G401.6 (cell line): ENCODE data around the gene STXBP5L.
"Not testable (repeated sequence)": the region's sequence is repeated elsewhere in the genome, so short reads cannot be mapped to it uniquely, and the experiment has no call there.

ENCODE experiments used
- FAIRE-seq: peaks from 2 replicates; lab custom pipeline; 2012; peaks lifted over from hg19 to GRCh38; lab: Jason Lieb, UNC

STXBP5L gene

DNA sequence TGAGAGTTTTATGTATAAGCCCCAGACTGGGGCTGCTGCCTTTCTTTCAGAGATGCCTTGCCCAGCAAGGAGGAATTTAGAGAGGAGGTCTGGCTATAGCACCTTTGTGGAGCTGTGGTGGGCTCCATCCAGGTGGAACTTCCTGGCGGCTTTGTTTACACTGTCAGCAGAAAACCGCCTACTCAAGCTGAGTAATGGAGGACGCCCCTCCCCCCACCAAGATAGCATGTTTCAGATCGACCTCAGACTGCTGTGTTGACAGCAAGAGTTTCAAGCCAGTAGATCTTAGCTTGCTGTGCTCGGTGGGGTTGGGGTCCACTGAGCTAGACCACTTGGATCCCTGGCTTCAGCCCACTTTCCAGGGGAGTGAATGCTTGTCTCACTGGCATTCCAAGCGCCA lies 155.6 kb downstream of the STXBP5L start:
- FAIRE-seq, result no peak

DNA sequence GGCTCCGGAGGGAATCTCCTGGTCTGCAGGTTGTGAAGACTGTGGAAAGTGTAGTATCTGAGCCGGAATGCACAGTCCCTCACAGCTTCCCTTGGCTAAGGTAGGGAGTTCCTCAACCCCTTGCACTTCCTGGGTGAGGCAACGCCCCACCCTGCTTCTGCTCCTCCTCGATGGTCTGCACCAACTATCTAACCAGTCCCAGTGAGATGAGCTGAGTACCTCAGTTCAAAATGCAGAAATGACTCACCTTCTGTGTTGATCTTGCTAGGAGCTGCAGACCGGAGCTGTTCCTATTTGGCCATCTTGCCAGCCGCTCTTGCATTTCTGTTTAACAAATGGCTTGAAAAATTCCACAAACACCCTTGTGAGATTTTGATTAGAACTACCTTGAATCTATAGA lies 156.1 kb downstream of the STXBP5L start:
- no peak for FAIRE-seq

DNA sequence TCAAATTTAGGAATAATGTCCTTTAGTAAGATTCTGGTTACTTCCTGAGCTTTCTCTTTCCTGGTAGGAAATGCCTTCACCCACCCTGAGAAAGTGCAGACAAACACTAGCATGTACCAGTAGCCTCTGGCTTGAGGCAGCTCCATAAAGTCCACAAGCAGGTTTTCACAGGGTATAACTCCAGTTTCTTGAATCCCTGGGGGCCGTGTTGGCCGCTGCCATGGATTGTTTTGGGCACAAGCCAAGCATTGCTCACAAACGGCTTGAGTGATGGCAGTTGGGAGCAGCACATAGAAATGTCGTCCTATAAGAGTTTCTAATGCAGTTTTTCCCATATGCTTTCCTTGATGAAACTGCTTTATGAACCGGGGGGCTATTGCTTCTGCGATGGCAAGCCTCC lies 164.1 kb downstream of the STXBP5L start:
- FAIRE-seq, result no peak

DNA sequence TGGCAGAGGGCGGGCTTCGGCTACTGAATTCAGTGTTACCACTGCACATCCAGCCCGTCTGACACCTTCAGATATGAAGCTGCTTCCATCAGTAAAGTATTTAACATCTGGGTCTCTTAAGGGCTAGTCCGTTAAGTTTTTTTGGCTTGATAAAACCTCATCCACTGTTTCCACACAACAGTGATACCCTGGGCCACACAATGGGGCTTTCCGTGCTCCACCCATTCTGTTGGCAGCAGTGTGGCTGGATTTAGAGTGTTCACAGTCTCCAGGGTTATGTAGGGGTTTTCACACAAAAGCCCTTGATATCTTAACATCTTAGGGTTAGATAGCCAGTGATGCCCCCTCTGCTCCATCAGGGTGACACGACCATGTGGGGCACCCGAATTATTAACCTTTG lies 165.0 kb downstream of the STXBP5L start:
- FAIRE-seq, result no peak

DNA sequence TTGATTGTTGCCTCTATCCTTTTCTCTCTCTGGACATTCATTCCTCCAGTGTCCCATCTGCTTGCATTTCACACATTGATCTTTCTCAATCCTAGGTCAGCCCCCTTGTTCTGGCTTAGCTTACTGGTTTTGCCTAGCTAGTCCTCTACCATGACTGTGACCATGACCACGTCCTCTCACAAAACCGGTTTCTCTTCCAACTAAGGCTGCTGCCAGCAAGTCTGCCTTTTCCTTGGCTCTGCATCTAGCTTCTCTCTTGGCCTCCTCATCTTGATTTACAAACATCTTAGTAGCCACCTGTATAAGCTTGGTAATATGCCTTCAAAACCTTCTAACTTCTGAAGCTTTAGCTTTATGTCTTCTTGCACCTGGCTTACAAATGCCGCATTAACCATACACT lies 167.2 kb downstream of the STXBP5L start:
- no peak for FAIRE-seq

DNA sequence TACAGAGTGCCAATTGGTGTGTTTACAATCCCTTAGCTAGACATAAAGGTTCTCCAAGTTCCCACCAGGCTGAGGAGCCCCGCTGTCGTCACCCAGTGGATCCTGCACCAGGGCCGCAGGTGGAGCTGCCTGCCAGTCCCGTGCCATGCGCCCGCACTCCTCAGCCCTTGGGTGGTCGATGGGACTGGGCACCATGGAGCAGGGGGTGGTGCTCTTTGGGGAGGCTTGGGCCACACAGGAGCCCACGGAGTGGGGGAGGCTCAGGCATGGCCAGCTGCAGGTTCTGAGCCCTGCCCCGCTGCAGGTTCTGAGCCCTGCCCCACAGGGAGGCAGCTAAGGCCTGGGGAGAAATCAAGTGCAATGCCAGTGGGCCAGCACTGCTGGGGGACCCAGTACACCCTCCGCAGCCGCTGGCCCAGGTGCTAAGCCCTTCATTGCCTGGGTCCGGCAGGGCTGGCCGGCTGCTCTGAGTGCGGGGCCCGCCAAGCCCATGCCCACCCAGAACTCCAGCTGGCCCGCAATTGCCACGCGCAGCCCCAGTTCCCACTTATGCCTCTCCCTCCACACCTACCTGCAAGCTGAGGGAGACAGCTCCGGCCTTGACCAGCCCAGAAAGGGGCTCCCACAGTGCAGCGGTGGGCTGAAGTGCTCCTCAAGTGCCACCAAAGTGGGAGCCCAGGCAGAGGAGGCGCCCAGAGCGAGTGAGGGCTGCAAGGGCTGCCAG lies 170.5 kb downstream of the STXBP5L start:
- FAIRE-seq, result not testable (repeated sequence)

DNA sequence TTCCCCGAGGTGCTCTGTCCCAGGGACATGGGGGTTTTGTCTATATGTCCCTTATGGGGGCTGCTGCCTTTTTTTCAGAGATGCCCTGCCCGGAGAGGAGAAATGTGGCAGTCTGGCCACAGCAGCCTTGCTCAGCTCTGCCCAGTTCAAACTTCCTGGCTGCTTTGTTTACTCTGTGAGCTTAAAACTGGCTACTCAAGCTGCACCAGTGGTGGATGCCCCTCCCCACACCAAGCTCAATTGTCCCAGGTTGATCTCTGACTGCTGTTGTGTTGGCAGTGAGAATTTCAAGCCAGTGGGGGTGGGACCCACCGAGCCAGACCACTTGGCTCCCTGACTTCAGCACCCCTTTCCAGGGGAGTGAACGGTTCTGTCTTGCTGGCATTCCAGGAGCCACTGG lies 188.9 kb downstream of the STXBP5L start:
- no peak for FAIRE-seq

DNA sequence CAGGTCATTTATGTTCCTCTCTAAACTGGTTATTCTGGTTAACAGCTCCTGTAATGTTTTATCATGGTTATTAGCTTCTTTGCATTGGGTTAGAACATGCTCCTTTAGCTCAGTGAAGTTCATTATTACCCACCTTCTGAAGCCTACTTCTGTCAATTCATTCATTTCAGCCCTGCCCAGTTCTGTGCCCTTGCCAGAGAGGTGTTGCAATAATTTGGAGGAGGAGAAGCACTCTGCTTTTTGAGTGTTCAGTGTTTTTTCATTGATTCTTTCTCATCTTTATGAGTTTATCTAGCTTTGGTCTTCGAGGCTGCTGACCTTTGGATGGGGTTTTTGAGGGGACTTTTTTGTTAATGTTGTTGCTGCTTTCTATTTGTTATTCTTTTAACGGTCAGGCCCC lies 203.1 kb downstream of the STXBP5L start:
- FAIRE-seq, result not testable (repeated sequence)

DNA sequence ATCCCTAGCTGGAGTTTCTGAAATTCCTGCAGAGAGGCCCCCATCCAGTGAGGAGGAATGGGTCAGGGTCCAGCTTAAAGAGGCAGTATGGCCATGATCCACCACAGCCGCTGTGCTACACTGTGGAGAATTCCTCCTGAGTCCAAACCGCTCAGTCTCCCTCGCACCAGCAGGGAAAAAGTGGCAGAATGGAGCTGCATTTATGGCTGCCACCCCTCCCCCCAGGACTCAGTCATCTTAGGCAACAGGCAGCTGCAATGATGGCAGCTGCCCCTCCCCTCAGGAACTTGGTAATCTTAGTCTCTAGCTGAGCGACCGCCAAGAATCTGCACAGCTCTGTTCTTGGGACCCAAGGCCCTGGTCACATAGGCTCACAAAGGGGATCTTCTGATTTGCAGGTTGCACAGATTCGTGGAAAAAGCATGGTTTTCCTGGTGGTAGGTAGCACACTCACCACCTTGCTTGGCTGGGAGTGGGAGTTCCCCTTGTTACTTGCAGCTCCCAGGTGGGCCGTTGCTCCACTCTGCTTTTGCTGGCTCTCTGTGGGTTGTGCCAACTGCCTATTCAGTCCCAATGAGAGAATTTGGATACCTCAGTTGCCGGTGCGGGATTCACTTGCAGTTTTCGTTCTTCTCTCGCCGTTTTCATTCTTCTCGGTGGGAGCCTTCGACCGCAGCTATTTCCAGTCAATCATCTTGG lies 204.1 kb downstream of the STXBP5L start:
- FAIRE-seq, result no peak

DNA sequence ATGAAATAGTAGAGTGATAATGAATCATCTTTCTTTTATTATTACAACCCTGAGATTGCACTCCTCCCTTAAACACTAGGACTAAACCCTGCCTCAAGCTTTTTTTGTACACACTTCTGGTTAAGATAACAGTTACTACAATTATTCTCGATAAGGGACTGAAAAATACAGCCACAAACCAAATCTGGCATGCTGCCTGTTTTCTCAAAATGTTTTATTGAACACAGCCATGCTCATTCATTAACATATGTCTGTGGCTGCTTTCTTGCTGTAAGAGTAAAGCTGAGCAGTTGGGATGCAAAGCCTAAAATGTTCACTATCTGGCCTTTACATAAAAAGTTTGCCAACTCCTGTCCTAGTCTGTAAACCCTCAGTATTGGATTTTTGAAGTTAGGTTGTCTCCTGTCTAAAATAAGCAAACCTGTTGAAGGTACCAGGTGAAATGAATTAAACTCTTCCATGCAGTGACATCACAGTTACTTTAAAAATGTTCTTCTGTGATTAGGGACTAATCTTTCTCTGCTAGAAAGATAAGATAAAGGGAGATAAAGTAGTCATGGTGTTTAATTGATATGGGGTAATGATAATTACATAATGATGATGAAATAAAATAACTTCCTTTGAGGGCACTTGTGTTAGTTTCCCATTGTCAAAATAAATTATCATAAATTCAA lies 218.2 kb downstream of the STXBP5L start:
- no peak for FAIRE-seq

DNA sequence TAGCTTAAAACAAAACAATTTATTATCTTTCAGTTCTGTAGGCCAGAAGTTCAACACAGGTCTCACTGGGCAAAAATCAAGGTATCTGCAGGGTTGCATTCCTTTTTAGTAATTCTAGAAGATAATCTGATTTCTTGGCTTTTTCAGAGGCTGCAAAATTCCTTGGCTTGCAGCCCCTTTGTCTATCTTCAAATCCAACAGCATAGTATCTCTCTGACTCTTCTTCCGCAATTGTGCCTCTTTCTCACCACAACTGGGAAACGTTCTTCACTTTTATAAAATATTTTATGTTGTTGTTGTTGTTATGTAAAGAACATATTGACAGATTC lies 218.7 kb downstream of the STXBP5L start:
- FAIRE-seq, result no peak

DNA sequence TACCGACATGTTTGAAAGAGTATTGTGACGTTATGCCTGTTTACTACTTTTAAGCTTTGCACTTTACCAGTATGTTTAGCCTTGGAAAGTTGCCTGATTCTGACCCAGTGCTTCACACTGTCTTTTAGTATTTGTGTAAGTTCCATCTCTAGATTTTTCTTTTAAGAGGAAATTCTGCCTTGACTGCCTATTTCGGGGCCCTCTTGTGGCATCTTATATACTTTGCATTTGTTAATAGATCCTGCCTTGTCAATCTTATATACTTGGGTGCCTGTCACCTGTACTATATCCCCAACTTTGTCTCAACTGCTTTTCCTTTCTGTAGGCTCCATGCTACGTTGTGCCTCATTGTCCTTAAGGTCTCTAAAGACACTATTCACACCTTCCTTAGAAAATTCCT lies 244.6 kb downstream of the STXBP5L start:
- FAIRE-seq, result no peak

DNA sequence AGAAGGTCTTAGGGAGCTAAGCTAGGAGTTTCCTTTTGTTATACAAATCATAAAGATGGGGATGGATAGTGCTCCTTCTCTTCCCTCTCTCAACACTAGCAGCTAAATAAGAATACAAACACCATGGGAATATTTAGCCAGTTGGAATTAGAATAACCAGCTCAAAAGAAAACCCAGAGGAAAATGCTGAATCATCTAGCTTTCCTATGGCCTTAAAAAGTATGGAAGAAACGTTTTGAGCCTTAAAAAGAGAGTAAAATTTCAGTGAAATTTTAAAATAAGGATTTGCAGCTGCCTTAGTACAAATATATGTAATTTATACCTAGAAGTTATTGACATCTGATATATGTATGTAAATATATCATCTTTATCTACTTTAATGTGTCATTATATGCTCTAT lies 245.8 kb downstream of the STXBP5L start:
- no peak for FAIRE-seq

DNA sequence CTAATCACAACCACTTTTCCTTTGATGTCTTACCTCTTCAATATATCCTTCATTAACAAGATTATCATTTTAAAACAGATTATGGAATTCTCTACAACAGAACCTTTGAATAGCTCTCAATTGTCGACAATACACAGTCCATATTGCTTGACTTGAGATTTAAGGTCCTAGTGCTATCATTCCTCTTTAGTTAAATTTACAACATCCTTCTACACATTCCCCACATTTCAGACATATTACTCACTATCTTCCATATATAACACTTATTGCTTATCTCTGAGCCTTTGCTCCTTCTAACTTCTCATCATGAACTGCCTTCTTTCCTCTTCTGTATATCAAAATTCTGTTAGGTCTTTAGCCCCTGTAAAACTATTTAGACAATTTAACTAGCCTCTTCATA lies 247.0 kb downstream of the STXBP5L start:
- no peak for FAIRE-seq

DNA sequence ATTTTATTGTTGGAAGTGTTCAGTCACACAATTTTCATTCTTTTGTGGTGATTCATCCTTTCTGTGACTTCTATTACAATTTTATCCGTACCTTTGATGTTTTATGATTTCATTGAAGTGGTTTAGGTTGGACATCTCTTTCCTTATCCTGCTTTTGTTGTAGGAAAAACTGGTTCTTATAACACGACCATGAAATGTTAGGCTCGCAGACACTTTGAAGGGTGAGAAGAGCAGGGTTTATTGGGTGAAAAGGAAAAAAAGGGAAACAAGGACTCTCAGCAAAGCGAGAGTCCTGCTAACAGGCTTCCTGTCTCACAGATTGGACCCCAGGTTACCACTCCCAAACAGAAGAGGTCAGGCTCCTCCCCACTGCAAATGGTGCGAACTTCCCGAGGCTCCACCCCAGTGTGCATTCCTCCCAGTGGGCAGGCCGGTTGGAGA lies 257.4 kb downstream of the STXBP5L start:
- FAIRE-seq, result no peak

DNA sequence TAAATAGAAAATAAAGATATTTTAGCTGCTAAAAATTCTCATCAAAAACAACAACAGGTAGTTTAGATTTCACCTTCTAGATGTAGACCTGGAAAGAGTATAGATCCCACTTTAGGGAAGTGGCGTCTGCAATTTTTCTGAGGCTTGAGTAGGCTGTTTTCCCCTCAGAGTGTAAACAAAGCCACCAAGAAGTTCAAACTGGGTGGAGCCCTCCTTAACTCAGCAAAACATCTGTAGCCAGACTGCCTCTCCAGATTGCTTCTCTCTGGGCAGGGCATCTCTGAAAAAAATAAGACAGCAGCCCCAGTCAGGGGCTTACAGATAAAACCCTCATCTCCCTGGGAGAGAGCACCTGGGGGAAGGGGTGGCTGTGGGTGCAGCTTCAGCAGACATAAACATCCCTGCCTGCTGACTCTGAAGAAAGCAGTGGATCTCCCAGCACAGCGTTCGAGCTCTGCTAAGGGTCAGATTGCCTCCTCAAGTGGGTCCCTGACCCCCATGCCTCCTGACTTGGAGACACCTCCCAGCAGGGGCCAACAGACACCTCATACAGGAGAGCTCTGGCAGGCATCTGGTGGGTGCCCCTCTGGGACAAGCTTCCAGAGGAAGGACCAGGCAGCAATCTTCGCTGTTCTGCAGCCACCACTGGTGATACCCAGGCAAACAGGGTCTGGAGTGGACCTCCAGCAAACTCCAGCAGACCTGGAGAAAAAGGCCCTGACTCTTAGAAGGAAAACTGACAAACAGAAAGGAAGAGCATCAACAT lies 259.6 kb downstream of the STXBP5L start:
- no peak for FAIRE-seq

DNA sequence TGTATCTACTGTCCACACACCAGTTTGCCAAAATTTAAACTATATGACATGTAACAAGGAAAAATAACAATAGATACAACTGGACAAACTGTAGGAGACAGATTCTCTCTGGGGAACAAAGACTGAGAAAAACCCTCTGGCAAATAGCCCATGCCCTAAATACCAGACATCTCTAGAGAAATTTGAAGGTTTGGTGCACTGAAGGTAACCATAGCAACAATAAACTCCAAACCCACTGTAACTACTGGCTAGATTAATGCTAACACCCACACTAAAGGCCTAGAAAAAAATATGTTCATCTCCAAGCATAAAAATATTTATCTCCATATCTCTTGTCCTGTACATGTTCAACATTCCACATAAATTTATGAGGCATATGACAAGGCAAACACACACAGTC lies 267.1 kb downstream of the STXBP5L start:
- FAIRE-seq, result no peak

DNA sequence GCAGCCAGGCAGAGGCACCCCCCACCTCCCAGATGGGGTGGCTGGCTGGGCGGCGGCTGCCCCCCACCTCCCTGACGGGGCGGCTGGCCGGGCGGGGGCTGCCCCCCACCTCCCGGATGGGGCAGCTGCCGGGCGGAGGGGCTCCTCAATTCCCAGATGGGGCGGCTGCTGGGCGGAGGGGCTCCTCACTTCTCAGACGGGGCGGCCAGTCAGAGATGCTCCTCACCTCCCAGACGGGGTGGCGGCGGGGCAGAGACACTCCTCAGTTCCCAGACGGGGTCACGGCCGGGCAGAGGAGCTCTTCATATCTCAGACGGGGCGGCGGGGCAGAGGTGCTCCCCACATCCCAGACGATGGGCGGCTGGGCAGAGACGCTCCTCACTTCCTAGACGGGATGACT lies 282.6 kb downstream of the STXBP5L start:
- not testable (repeated sequence) for FAIRE-seq

DNA sequence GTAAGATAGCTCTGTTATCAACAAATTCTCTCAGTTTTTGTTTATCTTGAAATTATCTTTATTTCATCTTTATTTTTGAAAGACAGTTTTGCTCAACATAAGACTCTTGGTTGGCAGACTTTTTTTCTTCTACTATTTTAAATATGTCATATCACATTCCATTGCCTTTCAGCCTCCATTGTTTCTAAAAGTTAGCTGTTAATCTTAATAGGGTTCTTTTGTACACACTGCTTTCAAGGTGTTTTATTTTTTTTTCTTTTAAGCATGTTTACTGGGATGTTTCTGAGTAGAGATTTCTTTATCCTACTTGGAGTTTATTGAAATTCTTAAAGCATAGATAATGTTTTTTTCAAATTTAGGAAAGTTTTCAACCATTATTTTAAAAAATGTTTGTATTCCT lies 294.6 kb downstream of the STXBP5L start:
- no peak for FAIRE-seq

DNA sequence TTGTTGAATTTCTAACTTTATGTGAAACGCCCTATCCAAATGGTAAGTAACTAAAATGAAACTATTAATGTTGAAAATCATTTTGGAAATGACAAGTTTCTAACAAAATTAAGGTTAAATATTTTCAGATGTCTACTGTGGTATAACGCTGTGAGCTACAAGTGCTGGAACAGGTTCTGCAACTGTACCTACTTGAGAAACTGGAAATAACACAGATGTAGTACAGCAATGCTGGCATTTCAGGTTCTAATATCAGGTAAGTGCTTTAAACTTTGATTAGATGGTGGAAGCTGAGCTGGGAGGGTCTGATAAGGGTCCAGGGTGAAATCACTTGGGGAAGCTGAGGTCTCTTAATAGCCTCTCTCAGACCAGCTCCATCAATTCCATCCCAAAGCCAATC lies 315.1 kb downstream of the STXBP5L start:
- no peak for FAIRE-seq

DNA sequence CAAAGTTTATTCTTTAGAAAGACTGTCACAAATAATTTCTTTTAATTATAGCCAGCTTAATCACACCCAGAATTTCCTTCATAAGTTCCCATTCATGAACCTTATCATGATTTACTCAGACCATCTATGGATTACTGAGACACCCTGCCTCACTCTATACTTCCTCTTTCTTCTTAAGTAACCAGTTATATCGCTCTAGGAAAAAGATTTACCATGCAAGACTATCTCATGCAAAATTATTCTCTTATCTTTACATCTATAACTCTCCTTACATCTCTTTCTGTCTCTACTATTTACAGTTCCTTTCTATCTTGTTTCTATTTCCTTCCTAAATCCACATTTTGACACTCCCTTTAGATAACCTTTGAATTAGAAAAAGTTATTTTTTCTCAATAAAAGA lies 321.0 kb downstream of the STXBP5L start:
- FAIRE-seq, result no peak

DNA sequence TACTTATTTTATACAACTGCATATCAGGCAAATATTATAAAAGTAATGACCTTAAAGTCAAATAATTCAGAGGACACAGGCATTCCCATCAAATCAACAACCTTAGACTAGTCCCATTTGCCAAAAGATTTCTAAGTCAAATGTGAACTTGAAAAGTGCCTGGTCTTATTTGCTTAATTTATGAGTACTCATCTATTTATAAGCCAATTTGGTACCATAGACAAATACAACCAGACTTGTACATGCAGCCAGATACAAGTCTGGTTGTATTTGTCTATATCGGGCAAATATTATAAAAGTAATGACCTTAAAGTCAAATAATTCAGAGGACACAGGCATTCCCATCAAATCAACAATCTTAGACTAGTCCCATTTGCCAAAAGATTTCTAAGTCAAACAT lies 322.2 kb downstream of the STXBP5L start:
- not testable (repeated sequence) for FAIRE-seq

DNA sequence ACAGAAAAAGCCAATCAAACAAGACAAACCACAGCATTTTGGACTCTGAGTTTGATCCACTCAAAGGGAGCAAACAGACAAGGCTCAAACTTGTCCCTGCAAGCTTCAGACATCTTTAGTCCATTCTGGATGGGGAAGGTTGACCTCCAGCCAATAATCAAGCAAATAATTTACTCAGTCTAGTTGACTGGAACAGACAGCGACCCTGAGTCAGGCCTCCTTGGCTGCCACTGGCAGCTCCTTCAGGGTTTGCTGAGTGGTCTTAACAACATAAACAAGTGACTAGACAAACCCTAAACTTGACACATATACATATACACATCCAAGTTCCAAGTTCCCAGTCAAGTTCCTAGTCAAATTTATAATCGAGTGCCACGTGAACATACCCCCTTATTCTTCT lies 323.9 kb downstream of the STXBP5L start:
- FAIRE-seq, result no peak
